Daoy (cell line): ENCODE measurements around the gene PHRF1. TPM values are rescaled to one million over a fixed set of nuclear protein-coding genes. Genes with fewer than 3 reads are reported as not detected.
A peak's percentile ranks its signal among the peaks of the same experiment; 100 is the strongest.

ENCODE experiments used
- DNase-seq: peaks from one replicate; pipeline ENCODE4 v3.0.0-alpha.2; 2015; ENCODE audit warnings: low read depth
- total RNA-seq: library from RNA; depleted of rRNA; stranded (reverse); fragments of >200 nt; shearing (Covaris generic); gene quantifications from 2 replicates; pipeline ENCODE4 v1.2.3, GENCODE V29; 2014

Gene PHRF1
- total RNA-seq, 1 experiment from 2014 or later: 29.2 TPM

DNA sequence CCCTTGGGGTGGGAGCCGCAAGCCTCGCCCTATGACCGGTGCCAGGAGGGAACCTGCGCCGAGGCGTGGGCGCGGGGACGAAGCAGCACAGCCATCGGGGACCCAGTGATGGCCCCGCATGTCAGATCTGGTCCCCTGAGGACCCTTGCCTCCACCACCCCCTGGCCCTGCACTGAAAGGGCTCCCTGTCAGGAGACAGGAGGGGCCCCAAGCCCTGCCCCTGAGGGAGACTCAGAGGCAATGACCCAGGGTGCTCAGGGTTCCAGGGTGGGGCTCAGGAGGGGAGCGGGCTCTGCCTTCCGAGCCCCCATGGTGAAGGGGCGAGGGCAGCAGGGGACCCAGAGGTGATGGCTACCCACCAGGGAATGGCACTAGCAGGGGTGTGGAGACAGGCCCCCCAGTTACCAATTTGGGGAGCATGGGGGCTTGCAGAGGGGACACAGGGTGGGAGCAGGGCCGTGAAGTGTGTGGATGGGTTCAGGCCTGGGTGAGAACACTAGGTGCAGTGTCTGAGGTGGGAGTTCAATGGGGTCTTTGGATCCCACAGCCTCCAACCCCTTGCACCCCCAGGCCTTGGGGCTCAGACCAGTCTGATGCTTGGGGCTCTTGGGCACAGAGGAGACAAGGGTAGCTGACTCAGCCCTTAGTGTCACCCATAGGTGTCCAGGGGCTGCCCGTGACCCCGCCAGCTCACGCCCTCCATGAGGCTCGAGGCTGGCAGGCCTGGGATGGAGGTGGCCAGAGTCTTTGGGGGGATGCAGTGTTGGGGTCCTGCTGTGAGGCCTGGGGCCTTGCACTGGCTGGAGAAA lies 38.4 kb upstream of the PHRF1 start:
- peak; percentile 1 for DNase-seq

GRCh38 chr11:538431-539051 lies 37.7 kb upstream of the PHRF1 start:
- peak; percentile 0 for DNase-seq

GRCh38 chr11:539971-540481 lies 36.2 kb upstream of the PHRF1 start:
- DNase-seq: no peak

DNA sequence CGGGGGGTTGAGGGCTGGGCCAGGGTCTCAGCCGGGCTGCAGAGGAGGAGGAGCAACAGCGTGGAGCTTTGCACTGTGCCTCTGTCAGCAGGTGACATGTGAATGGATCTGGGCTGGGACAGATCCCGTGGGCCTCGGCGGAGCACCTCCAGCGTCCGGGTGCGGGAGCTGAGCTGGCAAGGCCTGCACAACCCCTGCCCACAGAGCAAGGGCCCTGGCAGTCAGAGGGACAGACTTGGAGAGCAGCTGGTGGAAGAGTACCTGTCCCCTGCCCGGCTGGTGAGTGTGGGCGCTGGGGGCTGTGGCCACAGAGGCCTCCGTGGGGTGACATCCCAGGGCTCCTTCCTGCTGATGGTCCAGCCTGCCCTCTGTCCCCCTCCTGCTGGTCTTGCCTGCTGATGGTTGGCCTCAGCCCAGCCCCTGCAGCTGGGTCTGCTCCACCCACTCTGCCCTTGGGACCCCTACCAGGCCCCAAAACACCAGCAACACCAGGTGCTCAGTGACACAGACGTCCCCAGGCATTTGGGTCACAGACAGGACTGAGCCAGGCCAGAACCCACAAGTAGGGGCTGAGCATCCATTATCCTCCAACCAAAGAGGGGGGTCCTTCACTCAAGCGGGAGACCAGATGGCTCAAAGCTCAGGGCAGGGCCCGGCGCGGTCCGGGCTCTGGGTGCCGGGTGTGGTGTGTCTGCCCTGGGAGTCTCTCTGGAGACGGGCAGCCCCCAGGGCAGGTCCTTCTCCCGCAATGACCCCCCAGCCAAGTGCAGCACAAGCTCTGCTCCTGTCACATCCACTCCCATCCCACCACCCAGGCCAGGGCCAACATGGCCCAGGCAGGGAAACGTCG lies 35.5 kb upstream of the PHRF1 start:
- DNase-seq: no peak

DNA sequence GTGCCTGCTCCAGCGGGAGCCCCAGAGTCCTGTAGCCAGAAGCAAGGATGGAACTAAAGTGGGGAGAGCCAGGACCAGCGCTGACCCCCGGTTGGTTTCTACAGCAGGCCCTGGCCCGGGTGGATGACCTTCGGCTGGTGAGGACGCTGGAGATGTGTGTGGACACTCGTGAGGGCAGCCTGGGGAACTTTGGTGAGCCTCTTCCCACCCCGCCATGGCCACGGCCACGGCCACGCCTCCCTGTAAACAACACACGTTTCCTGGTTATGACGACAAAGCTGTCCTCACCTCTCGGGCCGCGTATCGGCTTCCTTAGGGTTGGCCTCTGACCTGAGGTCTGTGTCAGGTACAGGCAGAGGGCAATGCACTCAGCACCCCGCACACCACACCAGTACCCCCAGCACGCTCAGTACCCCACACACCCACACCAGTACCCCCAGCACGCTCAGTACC lies 34.8 kb upstream of the PHRF1 start:
- no peak for DNase-seq

DNA sequence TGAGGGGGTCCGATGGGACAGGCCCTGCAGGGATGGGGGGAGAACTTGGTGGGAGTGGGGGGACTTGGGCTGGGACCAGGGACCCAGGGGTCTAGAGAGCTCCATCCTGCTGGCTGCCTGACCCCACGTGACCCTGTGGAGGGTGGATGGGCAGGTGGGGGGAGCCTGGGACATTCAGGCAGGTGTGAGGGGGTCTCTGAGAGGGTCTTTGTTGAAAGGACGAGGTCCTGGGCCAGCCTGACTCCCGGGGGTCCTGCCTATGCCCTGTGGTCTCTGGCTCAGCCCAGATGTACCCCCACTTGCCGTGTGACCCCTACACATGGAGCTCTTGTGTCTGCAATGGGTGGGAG lies 31.5 kb upstream of the PHRF1 start:
- no peak for DNase-seq

DNA sequence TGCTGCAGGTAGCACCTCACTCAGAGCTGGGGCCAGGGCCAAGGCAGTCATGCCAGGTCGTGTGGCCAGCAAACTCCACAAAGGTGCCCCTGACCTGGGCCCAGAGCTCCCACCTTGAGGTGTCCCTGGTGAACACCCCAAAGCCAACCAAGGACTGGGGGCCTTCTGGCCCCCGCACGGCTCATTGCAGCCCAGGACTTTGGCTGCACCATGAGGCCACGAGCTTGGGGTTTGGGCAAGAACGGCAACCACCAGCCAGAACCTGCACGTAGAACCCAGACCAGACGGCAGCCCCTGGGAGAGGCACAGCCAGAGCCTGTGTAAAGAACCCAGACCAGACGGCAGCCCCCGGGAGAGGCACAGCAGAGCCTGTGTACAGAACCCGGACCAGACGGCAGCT lies 31.1 kb upstream of the PHRF1 start:
- no peak for DNase-seq

DNA sequence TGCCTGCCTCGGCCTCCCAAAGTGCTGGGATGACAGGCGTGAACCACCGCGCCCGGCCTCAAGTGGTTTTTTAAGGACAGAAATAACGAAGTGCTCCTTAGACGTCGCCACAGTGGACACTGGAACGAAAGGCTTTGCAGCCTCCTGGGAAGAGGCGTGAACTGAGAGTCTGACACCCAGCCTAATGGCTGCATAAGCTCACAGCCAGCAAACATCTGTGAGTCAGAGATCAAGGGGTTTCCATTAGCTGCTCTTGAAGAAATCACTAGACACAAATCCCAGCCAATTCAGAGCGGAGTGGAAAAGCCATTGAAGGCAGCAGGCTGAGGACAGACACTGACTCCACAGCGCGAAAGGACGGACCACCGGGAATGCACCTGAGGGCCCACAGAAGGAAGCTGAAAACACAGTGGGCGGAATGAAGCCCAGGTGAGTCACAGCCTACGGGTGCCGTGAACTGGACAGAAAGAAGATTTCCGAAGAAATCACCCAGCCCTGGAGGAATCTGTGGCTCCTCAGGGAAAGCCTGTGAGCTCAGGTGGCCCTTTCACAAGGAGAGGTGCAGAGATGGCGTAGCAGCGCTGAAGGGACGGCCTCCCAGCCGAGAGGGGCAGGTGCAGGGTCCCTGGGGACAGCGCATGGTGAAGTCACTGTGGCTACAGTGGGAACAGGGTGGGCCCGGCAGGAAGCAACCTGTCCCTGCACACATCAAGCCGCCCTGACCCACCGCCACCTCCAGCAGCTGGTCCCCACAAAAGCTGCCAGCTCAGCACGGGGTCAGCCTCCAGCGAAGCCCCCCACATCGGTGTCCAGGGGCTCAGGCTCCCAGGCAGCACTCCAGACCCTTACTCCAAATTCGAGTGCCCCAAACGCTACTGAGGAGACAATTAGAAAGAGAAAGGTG lies 27.3 kb upstream of the PHRF1 start:
- DNase-seq: no peak

GRCh38 chr11:550021-550745 lies 26.1 kb upstream of the PHRF1 start:
- DNase-seq: no peak

- DNase-seq: no peak
Observed at GRCh38 chr11:550746-551085, 25.6 kb upstream of the PHRF1 start.

GRCh38 chr11:551131-551530 lies 25.1 kb upstream of the PHRF1 start:
- DNase-seq: no peak

DNA sequence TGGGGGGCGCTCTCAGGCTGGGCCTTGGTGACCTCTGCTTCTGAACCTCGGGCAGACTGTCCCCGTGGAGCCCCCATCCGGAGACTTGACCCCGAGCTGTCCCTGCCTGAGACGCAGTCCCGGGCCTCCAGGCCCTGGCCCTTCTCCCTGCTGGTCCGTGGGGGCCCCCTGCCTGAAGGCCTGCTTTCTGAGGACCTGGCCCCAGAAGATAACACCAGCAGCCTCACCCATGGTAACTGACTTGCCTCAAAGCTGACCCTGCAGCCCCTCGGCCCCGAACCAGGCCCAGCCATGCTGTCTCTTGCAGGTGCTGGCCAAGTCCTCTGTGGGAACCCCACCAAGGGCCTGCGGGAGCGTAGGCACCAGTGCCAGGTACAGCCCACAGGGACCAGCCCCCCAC lies 24.7 kb upstream of the PHRF1 start:
- no peak for DNase-seq

- no peak for DNase-seq
Observed at GRCh38 chr11:553083-553987, 22.9 kb upstream of the PHRF1 start.

- no peak for DNase-seq
Observed at GRCh38 chr11:553988-554340, 22.3 kb upstream of the PHRF1 start.

DNA sequence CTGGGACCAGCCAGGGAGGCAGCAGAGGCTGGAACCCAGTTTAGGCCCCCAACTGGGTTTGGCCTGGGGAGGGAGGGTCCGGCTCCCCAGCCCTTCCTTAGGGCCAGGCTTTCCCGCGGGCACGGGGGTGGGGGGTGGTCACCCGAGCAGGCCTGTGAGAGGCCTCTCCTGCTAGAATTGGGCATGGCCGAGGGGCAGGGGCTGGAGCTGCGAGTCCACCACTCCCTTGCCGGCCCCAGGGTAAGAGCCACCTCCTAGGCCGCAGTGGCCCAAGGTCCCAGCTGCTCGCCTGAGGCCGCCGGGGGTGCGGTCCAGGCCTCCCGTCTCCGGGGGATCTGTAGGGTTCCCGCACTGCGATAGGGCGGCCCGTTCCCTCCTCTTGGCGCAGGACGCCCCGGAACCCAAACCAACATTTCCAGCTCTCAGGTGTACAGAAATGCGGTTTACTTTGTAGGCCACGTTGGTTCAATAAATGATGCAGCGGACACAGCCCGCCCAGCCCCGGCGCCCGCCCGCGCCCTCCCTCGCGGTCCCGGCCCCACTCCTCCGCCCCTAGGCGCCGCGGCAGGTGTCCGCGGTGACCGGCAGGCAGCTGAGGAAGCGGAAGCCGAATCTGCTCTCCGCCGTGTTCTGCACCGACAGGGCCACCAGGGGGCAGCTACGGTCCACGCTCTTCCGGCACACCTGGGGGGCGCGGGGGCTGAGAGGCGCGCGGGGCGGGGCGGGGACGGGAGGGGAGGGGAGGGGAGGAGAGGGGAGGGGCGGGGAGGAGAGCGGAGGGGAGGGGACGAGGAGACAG lies 21.6 kb upstream of the PHRF1 start:
- DNase-seq: peak; percentile 77

GRCh38 chr11:555227-555779 lies 21.0 kb upstream of the PHRF1 start:
- no peak for DNase-seq

- no peak for DNase-seq
Observed at GRCh38 chr11:555780-556661, 20.2 kb upstream of the PHRF1 start.
